22Rv1 (cell line): Measurements from ENCODE around the gene NEDD4L.

Source experiments
- H3K27ac ChIP-seq: fragments of 450-650 bp; 2 replicates; pipeline ENCODE4 v1.5.1; 2017
- CTCF ChIP-seq: fragments of 450-650 bp; IDR thresholded peaks from 2 replicates; pipeline ENCODE4 v1.5.1; 2017; ENCODE audit warnings: mild to moderate bottlenecking
- ZFX ChIP-seq: fragments of 450-650 bp; IDR thresholded peaks from 2 replicates; pipeline ENCODE4 v1.6.1; 2017; ENCODE audit warnings: antibody characterized with exemption, borderline replicate concordance

NEDD4L gene

DNA sequence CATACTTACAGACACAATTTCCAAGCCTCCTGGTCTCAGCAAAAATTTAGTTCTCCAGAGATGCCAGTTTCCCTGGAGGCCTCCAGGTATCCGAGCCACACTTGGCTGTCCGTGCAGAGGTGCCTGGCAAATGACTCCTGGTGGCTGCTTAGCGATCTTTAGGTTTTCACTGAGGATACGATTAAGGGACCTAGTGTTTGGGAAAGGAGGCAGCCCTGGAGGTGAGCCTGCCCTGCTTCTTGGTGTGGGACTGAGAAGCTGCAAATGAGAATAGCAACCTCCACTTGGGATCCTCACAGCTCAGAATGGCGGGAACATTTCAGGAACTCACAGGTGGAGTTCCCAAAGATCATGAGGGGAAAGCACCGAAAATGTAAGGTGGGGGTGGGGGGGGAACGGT, 367.3 kb downstream of the NEDD4L start:
- no peak overlapping the region for H3K27ac ChIP-seq

GRCh38 chr18:58412844-58413666, 369.0 kb downstream of the NEDD4L start:
- TF ChIP-seq ZFX: no peak
- TF ChIP-seq CTCF: no peak

More for the DNA sequence above, 367.3 kb downstream of the NEDD4L start:
- TF ChIP-seq CTCF: no peak
- TF ChIP-seq ZFX: no peak

GRCh38 chr18:58413667-58414628, 369.9 kb downstream of the NEDD4L start:
- H3K27ac ChIP-seq: no peak overlapping the region
- TF ChIP-seq CTCF: no peak
- no peak for TF ChIP-seq ZFX

More at GRCh38 chr18:58412844-58413666, 369.0 kb downstream of the NEDD4L start:
- no peak overlapping the region for H3K27ac ChIP-seq

DNA sequence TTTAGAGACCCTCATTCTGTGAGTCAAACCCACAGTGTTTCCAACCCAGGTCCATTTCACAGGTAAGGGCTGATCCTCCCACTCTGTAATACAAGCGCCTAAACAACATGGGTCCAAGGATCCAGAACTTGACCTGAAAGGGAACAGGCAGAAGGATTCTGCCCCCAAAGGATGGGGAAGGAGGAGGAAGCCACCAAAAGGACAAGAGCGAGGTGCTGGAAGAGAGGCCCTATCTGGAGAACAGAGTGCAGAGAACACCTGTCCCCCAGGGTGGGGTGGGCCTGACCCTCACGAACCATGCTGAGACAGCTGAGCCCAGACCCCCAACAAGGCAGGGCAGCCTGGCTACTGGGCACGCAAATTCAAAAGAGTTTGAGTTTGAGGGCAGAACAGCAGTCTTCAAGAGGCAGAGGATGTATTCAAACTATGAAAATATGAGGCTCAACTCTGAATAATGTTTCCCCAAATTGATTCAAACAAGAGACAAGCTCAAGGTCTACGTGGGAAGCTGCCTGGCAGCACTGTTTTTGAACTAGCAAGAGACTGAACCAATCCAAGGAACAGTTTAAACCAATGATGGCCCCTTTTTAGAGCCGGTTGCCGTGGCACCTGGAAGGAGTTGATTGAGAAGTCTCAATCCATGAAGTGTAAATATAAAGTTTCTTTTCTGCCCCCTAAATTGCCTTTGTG, 372.1 kb downstream of the NEDD4L start:
- H3K27ac ChIP-seq: no peak overlapping the region

GRCh38 chr18:58416704-58417683, 373.0 kb downstream of the NEDD4L start:
- no peak overlapping the region for H3K27ac ChIP-seq
- TF ChIP-seq CTCF (no peak), ZFX (no peak)

More for the DNA sequence above, 372.1 kb downstream of the NEDD4L start:
- TF ChIP-seq CTCF (no peak), ZFX (no peak)

DNA sequence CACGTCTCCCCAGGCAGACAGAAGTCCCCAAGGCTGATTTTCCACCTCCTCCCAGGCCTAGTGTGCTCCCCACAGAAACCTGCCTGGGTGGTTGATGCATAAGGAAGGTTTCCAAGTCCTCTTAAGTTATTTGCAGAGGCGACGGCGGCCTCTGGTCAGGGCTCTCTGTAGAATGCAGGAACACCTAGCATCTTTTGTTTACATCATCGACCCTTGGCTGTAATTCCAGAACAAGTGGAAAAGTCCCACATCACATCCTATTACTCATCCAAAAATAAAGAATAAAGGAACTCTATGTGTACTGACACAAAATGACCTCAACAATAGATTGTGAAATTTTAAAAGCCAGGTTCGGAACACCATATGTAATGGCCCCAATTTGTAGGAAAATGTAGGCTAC, 373.7 kb downstream of the NEDD4L start:
- no peak overlapping the region for H3K27ac ChIP-seq
- TF ChIP-seq ZFX (no peak), CTCF (no peak)
